Measurements from ENCODE around the gene EPHA5.

Gene EPHA5

DNA sequence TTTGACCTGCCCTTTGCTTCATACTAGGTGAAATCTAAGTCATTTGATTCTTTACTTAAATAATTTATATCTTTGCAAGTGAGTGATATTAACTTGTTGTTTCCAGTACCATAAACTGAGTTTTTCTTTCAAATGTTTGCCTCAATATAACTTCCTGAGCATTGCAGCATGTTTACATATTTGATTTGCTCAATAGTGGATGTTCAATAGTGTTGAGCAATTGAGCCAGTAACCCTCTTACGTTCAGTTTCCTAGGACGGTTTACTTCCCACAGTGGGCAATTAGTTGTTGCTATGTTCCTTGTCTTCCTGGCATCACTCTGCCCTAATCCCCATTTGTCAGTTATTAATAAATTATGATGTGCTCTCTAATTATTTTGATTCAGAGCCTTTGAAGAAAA lies 278.5 kb downstream of the EPHA5 start:
- no peak for TF ChIP-seq TCF4 (CRISPR knock-in tag; IDR thresholded peaks at IDR 0.05; ENCODE audit: borderline replicate concordance)
- TF ChIP-seq ZNF8 (CRISPR knock-in tag; IDR thresholded peaks at IDR 0.05): no peak
- TF ChIP-seq ISL1 (CRISPR knock-in tag; IDR thresholded peaks at IDR 0.05): no peak
- no peak for TF ChIP-seq ARNTL (CRISPR knock-in tag; IDR thresholded peaks at IDR 0.05; ENCODE audit: borderline replicate concordance, low read depth)
- TF ChIP-seq PATZ1 (CRISPR knock-in tag; IDR thresholded peaks at IDR 0.05; ENCODE audit: borderline replicate concordance): no peak
- no peak for TF ChIP-seq ZFP30 (CRISPR knock-in tag; IDR thresholded peaks at IDR 0.05)
- no peak for TF ChIP-seq TSHZ2 (CRISPR knock-in tag; IDR thresholded peaks at IDR 0.05)
- TF ChIP-seq SNAI2 (CRISPR knock-in tag; IDR thresholded peaks at IDR 0.05): no peak
- TF ChIP-seq OSR1 (CRISPR knock-in tag; IDR thresholded peaks at IDR 0.05): no peak
- TF ChIP-seq ESRRG (CRISPR knock-in tag; IDR thresholded peaks at IDR 0.05): no peak
- no peak for TF ChIP-seq ZNF70 (CRISPR knock-in tag; IDR thresholded peaks at IDR 0.05)
- TF ChIP-seq CSDC2 (CRISPR knock-in tag; IDR thresholded peaks at IDR 0.05): no peak
- no peak for TF ChIP-seq BACH2 (CRISPR knock-in tag; IDR thresholded peaks at IDR 0.05; ENCODE audit: borderline replicate concordance)
- no peak for TF ChIP-seq PPARA (CRISPR knock-in tag; IDR thresholded peaks at IDR 0.05; ENCODE audit: borderline replicate concordance)
- no peak for TF ChIP-seq ZC3H10 (CRISPR knock-in tag; IDR thresholded peaks at IDR 0.05)
- no peak for TF ChIP-seq TOX (CRISPR knock-in tag; IDR thresholded peaks at IDR 0.05; ENCODE audit: borderline replicate concordance)
- no peak for ATAC-seq

GRCh38 chr4:65391382-65391781 lies 278.9 kb downstream of the EPHA5 start:
- TF ChIP-seq PATZ1 (CRISPR knock-in tag; IDR thresholded peaks at IDR 0.05; ENCODE audit: borderline replicate concordance): no peak
- TF ChIP-seq RARB (CRISPR knock-in tag; IDR thresholded peaks at IDR 0.05): no peak
- TF ChIP-seq CREB5 (CRISPR knock-in tag; IDR thresholded peaks at IDR 0.05; ENCODE audit: low read depth): no peak
- TF ChIP-seq POU6F1 (CRISPR knock-in tag; IDR thresholded peaks at IDR 0.05; ENCODE audit: borderline replicate concordance, low read depth): no peak
- no peak for TF ChIP-seq PPARA (CRISPR knock-in tag; IDR thresholded peaks at IDR 0.05; ENCODE audit: borderline replicate concordance)
- TF ChIP-seq ZNF565 (CRISPR knock-in tag; conservative IDR thresholded peaks at IDR 0.05; ENCODE audit: low read depth): no peak
- no peak for TF ChIP-seq ZNF70 (CRISPR knock-in tag; IDR thresholded peaks at IDR 0.05)
- no peak for ATAC-seq

DNA sequence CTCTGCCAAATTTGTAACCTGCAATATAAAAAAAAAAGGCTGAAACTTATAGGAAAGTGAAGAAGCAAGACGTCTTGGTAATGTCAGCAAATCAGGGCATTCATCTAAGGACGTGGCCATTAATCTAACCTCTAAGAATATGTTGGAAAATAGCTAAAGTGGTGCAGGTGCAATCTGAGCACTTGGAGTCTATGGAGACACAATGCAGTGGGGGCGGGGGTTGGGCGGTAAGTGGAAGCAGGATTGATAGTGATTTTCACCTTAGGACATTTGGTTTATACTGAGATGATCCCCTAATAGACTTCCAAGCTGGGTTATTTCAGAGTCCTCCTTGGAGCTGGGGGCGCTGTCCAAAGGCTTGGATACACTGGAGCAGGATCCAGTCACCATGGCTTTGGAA lies 283.4 kb downstream of the EPHA5 start:
- ATAC-seq: no peak
- TF ChIP-seq ZNF70 (CRISPR knock-in tag; IDR thresholded peaks at IDR 0.05): no peak
- TF ChIP-seq OSR1 (CRISPR knock-in tag; IDR thresholded peaks at IDR 0.05): no peak
- no peak for TF ChIP-seq CSDC2 (CRISPR knock-in tag; IDR thresholded peaks at IDR 0.05)
- no peak for TF ChIP-seq CREB5 (CRISPR knock-in tag; IDR thresholded peaks at IDR 0.05; ENCODE audit: low read depth)
- TF ChIP-seq SNAI2 (CRISPR knock-in tag; IDR thresholded peaks at IDR 0.05): no peak
- TF ChIP-seq ARNTL (CRISPR knock-in tag; IDR thresholded peaks at IDR 0.05; ENCODE audit: borderline replicate concordance, low read depth): no peak
- no peak for TF ChIP-seq GLIS3 (CRISPR knock-in tag; IDR thresholded peaks at IDR 0.05)
- no peak for TF ChIP-seq TOX (CRISPR knock-in tag; IDR thresholded peaks at IDR 0.05; ENCODE audit: borderline replicate concordance)
- TF ChIP-seq ZNF8 (CRISPR knock-in tag; IDR thresholded peaks at IDR 0.05): no peak
- TF ChIP-seq ESRRG (CRISPR knock-in tag; IDR thresholded peaks at IDR 0.05): no peak
- TF ChIP-seq BACH2 (CRISPR knock-in tag; IDR thresholded peaks at IDR 0.05; ENCODE audit: borderline replicate concordance): no peak

All from SK-N-SH treated with all-trans-retinoic acid at 6 μM for 48 hours (cell line).